IMR-90 (cell line): ENCODE measurements around the gene SORL1.

Source experiments
- BHLHE40 ChIP-seq: fragments of 150-350 bp; IDR thresholded peaks from 2 replicates; pipeline ENCODE4 v1.6.1; 2016; ENCODE audit warnings: mild to moderate bottlenecking, low read depth, low read length
- CHD1 ChIP-seq: IDR thresholded peaks from 2 replicates; pipeline ENCODE4 v1.6.1; 2012; ENCODE audit warnings: low read depth, low read length, improper control_type of control experiment
- CTCF ChIP-seq: conservative IDR thresholded peaks from 2 replicates; pipeline ENCODE4 v1.5.1; 2012; ENCODE audit warnings: mild to moderate bottlenecking, low read depth, low read length, improper control_type of control experiment
- MAFK ChIP-seq: IDR thresholded peaks from 2 replicates; pipeline ENCODE4 v1.6.1; 2012; ENCODE audit warnings: low read depth, low read length, improper control_type of control experiment
- MXI1 ChIP-seq: IDR thresholded peaks from 2 replicates; pipeline ENCODE4 v1.6.1; 2012; ENCODE audit warnings: low read depth, mild to moderate bottlenecking, low read length, moderate library complexity, borderline replicate concordance
- POLR2A ChIP-seq: IDR thresholded peaks from 2 replicates; pipeline ENCODE4 v1.6.1; 2012; ENCODE audit warnings: mild to moderate bottlenecking, low read depth, low read length
- RAD21 ChIP-seq: IDR thresholded peaks from 2 replicates; pipeline ENCODE4 v1.6.1; 2012; ENCODE audit warnings: low read length, improper control_type of control experiment
- RFX5 ChIP-seq: IDR thresholded peaks from 2 replicates; pipeline ENCODE4 v1.8.0; 2012; ENCODE audit warnings: low read depth, mild to moderate bottlenecking, low read length, moderate library complexity
- TF ChIP-seq, protein P1 (sequence below): fragments of 150-350 bp; IDR thresholded peaks from 2 replicates; pipeline ENCODE4 v1.6.1; 2017; ENCODE audit warnings: mild to moderate bottlenecking, antibody characterized with exemption, low read length, low read depth

- TF ChIP-seq CTCF (no peak), BHLHE40 (no peak), MAFK (no peak), POLR2A (no peak), MXI1 (no peak), RFX5 (no peak), RAD21 (no peak), CHD1 (no peak)
- TF ChIP-seq, protein P1, sequence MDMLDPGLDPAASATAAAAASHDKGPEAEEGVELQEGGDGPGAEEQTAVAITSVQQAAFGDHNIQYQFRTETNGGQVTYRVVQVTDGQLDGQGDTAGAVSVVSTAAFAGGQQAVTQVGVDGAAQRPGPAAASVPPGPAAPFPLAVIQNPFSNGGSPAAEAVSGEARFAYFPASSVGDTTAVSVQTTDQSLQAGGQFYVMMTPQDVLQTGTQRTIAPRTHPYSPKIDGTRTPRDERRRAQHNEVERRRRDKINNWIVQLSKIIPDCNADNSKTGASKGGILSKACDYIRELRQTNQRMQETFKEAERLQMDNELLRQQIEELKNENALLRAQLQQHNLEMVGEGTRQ = no peak
Observed at GRCh38 chr11:121626507-121626875, 174.4 kb downstream of the SORL1 start.
